ENCODE measurements around the gene GPR162. TPM values are rescaled to one million over a fixed set of nuclear protein-coding genes. Genes with fewer than 3 reads are reported as not detected.
A peak's percentile ranks its signal among the peaks of the same experiment; 100 is the strongest.

Gene GPR162
- polyA plus RNA-seq, 2 of the 4 experiments (the other 2 are of a cell fraction), result 1.7 to 1.8 TPM

- peak overlapping the region; percentile 97 to 99 for H3K27ac ChIP-seq
- TF ChIP-seq ZC3H11A (IDR thresholded peaks at IDR 0.05) (no peak), ZNF302 (CRISPR knock-in tag; IDR thresholded peaks at IDR 0.05) (no peak), FOSB (CRISPR knock-in tag; IDR thresholded peaks at IDR 0.05) (no peak), MAFK (IDR thresholded peaks at IDR 0.05; ENCODE audit: partially characterized antibody) (no peak), SMC3 (IDR thresholded peaks at IDR 0.05) (no peak), CTCF (IDR thresholded peaks at IDR 0.05) (no peak), RCOR1 (IDR thresholded peaks at IDR 0.05; ENCODE audit: low read depth, low read length) (no peak), USF2 (IDR thresholded peaks at IDR 0.05) (no peak), RNF2 (IDR thresholded peaks at IDR 0.05; ENCODE audit: borderline replicate concordance, low read depth) (no peak), GATA3 (IDR thresholded peaks at IDR 0.05; ENCODE audit: borderline replicate concordance) (no peak), MAZ (IDR thresholded peaks at IDR 0.05; ENCODE audit: borderline replicate concordance, low read depth, low read length) (no peak), PHF8 (IDR thresholded peaks at IDR 0.05; ENCODE audit: borderline replicate concordance, low read depth) (no peak), HOXB5 (CRISPR knock-in tag; IDR thresholded peaks at IDR 0.05) (no peak), CHD2 (IDR thresholded peaks at IDR 0.05; ENCODE audit: low read length, partially characterized antibody) (no peak), ZFP36 (IDR thresholded peaks at IDR 0.05; ENCODE audit: borderline replicate concordance, partially characterized antibody) (no peak), POLR2A (IDR thresholded peaks at IDR 0.05; ENCODE audit: low read length) (no peak), MYC (IDR thresholded peaks at IDR 0.05; ENCODE audit: borderline replicate concordance, low read length) (no peak), POLR2AphosphoS2 (conservative IDR thresholded peaks at IDR 0.05; ENCODE audit: low read length) (no peak)
- TF ChIP-seq, protein P1, sequence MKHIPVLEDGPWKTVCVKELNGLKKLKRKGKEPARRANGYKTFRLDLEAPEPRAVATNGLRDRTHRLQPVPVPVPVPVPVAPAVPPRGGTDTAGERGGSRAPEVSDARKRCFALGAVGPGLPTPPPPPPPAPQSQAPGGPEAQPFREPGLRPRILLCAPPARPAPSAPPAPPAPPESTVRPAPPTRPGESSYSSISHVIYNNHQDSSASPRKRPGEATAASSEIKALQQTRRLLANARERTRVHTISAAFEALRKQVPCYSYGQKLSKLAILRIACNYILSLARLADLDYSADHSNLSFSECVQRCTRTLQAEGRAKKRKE (CRISPR knock-in tag; IDR thresholded peaks at IDR 0.05; ENCODE audit: low read depth), result no peak
- TF ChIP-seq, protein P2, sequence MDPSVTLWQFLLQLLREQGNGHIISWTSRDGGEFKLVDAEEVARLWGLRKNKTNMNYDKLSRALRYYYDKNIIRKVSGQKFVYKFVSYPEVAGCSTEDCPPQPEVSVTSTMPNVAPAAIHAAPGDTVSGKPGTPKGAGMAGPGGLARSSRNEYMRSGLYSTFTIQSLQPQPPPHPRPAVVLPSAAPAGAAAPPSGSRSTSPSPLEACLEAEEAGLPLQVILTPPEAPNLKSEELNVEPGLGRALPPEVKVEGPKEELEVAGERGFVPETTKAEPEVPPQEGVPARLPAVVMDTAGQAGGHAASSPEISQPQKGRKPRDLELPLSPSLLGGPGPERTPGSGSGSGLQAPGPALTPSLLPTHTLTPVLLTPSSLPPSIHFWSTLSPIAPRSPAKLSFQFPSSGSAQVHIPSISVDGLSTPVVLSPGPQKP (IDR thresholded peaks at IDR 0.05; ENCODE audit: low read depth, low read length), result no peak
These were observed 44.7 kb downstream of the GPR162 start for GRCh38 chr12:6866163-6866919.

DNA sequence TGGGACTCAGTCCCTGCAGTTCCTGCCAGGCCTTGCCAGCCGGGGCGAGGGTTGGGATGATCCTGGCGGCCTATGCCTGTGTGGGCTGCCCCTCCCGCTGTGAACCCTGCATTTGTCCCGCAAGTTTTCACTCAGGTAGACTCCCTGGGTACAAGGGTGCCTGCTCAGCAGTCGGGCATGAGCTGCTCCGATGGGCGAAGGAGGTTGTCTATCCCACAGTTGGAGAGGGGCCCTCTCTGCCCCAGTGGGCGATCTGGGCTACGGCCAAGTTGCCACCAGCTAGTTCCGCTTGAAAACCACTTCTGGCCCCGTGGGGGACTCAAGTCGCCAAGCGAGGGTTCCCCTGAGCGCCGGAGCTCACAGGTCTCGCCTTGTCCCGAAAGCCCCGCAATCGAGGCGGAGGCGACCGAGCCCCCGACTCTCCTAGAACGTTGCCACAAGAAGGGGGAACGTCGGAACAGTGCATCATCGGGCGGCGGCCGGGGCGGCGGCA is 45.3 kb downstream of the GPR162 start:
- Histone ChIP-seq H3K4me2 (peak overlapping the region; percentile 100), H3K27ac (peak overlapping the region; percentile 97 to 99), H3K4me3 (peak overlapping the region; percentile 100), H3K9me3 (no peaks in the 10 kb centered on the region), H3K4me1 (peaks cover 41% of the 10 kb centered on the region)
- CTCF ChIA-PET, result interaction anchor here (1.1 to 17.9 kb wide), 10 partner anchors 10 to 78 kb away, joined by 3 to 399 read pairs (median 44); partner anchors contain the start of genes ATN1, C12orf57, CDCA3 and ENO2
- DNase-seq (ENCODE audit: low read depth in 1 of 2, low spot score in 1 of 2), result no peak
- TF ChIP-seq SREBF2 (IDR thresholded peaks at IDR 0.05) (no peak), FOSB (CRISPR knock-in tag; IDR thresholded peaks at IDR 0.05) (no peak), KDM1A (IDR thresholded peaks at IDR 0.05; ENCODE audit: low read depth) (no peak), BHLHE40 (IDR thresholded peaks at IDR 0.05; ENCODE audit: low read depth, low read length) (no peak), MYC (IDR thresholded peaks at IDR 0.05; ENCODE audit: borderline replicate concordance, low read length) (no peak), JUN (IDR thresholded peaks at IDR 0.05) (no peak), NFE2L2 (conservative IDR thresholded peaks at IDR 0.05; ENCODE audit: low read length) (no peak), TP53 (CRISPR knock-in tag; IDR thresholded peaks at IDR 0.05) (no peak), SMC3 (IDR thresholded peaks at IDR 0.05) (no peak), CBX2 (IDR thresholded peaks at IDR 0.05; ENCODE audit: borderline replicate concordance, low read depth) (no peak), TFCP2L1 (CRISPR knock-in tag; IDR thresholded peaks at IDR 0.05) (no peak), MAFK (IDR thresholded peaks at IDR 0.05; ENCODE audit: partially characterized antibody) (no peak)
- TF ChIP-seq, protein P3, sequence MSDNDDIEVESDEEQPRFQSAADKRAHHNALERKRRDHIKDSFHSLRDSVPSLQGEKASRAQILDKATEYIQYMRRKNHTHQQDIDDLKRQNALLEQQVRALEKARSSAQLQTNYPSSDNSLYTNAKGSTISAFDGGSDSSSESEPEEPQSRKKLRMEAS (IDR thresholded peaks at IDR 0.05), result no peak
- TF ChIP-seq, protein P2 (IDR thresholded peaks at IDR 0.05; ENCODE audit: low read depth, low read length), result no peak
- WGBS (ENCODE audit: missing lambda C conversion rate), result 10% methylated on average over 15 of the region's 33 CpGs
- POLR2A ChIA-PET, result interaction anchor here (1.1 to 4.8 kb wide), 12 partner anchors 8 to 114 kb away, joined by 4 to 74 read pairs (median 9); partner anchors contain the start of genes C12orf57, CDCA3, MLF2 and PTMS
- ATAC-seq, result peak; percentile 7 to 14; a peak in 5 of 6 replicates
- no peak for FAIRE-seq

More at GRCh38 chr12:6866163-6866919, 44.7 kb downstream of the GPR162 start:
- ATAC-seq (no peak), DNase-seq (ENCODE audit: low read depth in 1 of 2, low spot score in 1 of 2) (no peak), FAIRE-seq (no peak)
- POLR2A ChIA-PET, result interaction anchor here (0.6 to 4.8 kb wide), 11 partner anchors 12 to 113 kb away, joined by 4 to 74 read pairs (median 9); partner anchors contain the start of genes C12orf57, CDCA3, MLF2 and PTMS
- CTCF ChIA-PET, result interaction anchor here (1.1 to 17.9 kb wide), 13 partner anchors 9 to 113 kb away, joined by 3 to 399 read pairs (median 6); partner anchors contain the start of genes ATN1, C12orf57, CDCA3 and MLF2
- peaks cover 35% of the 10 kb centered on the region for H3K4me1 ChIP-seq
- 85% methylated on average over 19 of the region's 19 CpGs for WGBS (ENCODE audit: missing lambda C conversion rate)
- peak overlapping the region; percentile 100 for H3K4me3 ChIP-seq
- H3K9me3 ChIP-seq, result no peaks in the 10 kb centered on the region
- peak overlapping the region; percentile 100 for H3K4me2 ChIP-seq
